Osteocyte (in vitro differentiated cells): ENCODE results near the gene FOXC2. TPM values are rescaled to one million over a fixed set of nuclear protein-coding genes. Genes with fewer than 3 reads are reported as not detected.

Experiments used
- DNase-seq: peaks from one replicate; pipeline ENCODE4 v3.0.0; 2021; ENCODE audit warnings: mixed read lengths; ENCODE audit not compliant: unreplicated experiment; ENCODE audit errors: extremely low spot score
- H3K27ac Mint-ChIP-seq: one replicate; pipeline ENCODE4 v1.8.0; 2021; ENCODE audit warnings: mild to moderate bottlenecking, mixed read lengths; ENCODE audit not compliant: unreplicated experiment
- H3K27me3 Mint-ChIP-seq: one replicate; pipeline ENCODE4 v1.8.0; 2021; ENCODE audit warnings: mixed read lengths; ENCODE audit not compliant: unreplicated experiment
- H3K36me3 Mint-ChIP-seq: one replicate; pipeline ENCODE4 v1.8.0; 2021; ENCODE audit warnings: mixed read lengths; ENCODE audit not compliant: unreplicated experiment
- H3K4me1 Mint-ChIP-seq: one replicate; pipeline ENCODE4 v1.8.0; 2021; ENCODE audit warnings: mixed read lengths; ENCODE audit not compliant: unreplicated experiment
- H3K4me3 Mint-ChIP-seq: one replicate; pipeline ENCODE4 v1.8.0; 2021; ENCODE audit warnings: mild to moderate bottlenecking, moderate library complexity, mixed read lengths; ENCODE audit not compliant: unreplicated experiment
- H3K9me3 Mint-ChIP-seq: one replicate; pipeline ENCODE4 v1.8.0; 2021; ENCODE audit warnings: mixed read lengths; ENCODE audit not compliant: unreplicated experiment
- CTCF ChIP-seq: fragments of 200-600 bp; sonication (generic); IDR thresholded peaks from 2 replicates; pipeline ENCODE4 v1.5.0; 2021; ENCODE audit warnings: antibody characterized with exemption, mild to moderate bottlenecking, moderate library complexity
- total RNA-seq: library from RNA; stranded (reverse); gene quantifications from 2 replicates; pipeline ENCODE4 v1.2.1, GENCODE V29; 2021

The FOXC2 gene
- total RNA-seq, 1 donor from 2014 or later, result 93.4 TPM

GRCh38 chr16:86610779-86611524, 44.3 kb downstream of the FOXC2 start:
- Mint-ChIP-seq H3K9me3 (no peaks in the 10 kb centered on the region), H3K27ac (peak overlapping the region; percentile 97), H3K36me3 (peaks cover 5% of the 10 kb centered on the region), H3K4me3 (no peak overlapping the region), H3K4me1 (peaks cover 47% of the 10 kb centered on the region), H3K27me3 (no peaks in the 10 kb centered on the region)
- no peak for DNase-seq
- TF ChIP-seq CTCF, result no peak

DNA sequence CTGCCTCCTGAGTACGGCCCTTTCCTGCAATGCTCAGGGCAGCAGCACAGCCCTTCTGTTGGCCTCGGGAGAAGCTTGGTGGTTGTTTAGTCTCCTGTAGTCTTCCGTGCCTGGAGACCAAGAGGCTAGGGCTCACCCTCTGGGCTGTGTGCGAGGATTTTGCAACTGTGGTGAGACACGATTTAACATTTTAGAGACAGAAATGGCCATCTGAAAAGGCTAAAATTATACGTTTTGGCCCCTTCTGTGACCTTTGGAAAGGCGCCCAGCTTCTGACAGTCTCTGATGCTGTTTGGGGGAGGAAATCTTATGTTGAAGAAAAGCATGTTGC, 44.9 kb downstream of the FOXC2 start:
- no peaks in the 10 kb centered on the region for H3K27me3 Mint-ChIP-seq
- peaks cover 5% of the 10 kb centered on the region for H3K36me3 Mint-ChIP-seq
- TF ChIP-seq CTCF, result no peak
- H3K4me3 Mint-ChIP-seq, result no peak overlapping the region
- H3K9me3 Mint-ChIP-seq, result no peaks in the 10 kb centered on the region
- peaks cover 47% of the 10 kb centered on the region for H3K4me1 Mint-ChIP-seq
- no peak for DNase-seq
- H3K27ac Mint-ChIP-seq, result peak overlapping the region; percentile 97

- peaks cover 5% of the 10 kb centered on the region for H3K36me3 Mint-ChIP-seq
- H3K27ac Mint-ChIP-seq, result peak overlapping the region; percentile 97
- no peaks in the 10 kb centered on the region for H3K27me3 Mint-ChIP-seq
- no peak overlapping the region for H3K4me3 Mint-ChIP-seq
- no peak for DNase-seq
- no peaks in the 10 kb centered on the region for H3K9me3 Mint-ChIP-seq
- peaks cover 49% of the 10 kb centered on the region for H3K4me1 Mint-ChIP-seq
- TF ChIP-seq CTCF, result no peak
These were observed 45.3 kb downstream of the FOXC2 start for GRCh38 chr16:86611941-86612340.

GRCh38 chr16:86614699-86615098, 48.1 kb downstream of the FOXC2 start:
- no peak for DNase-seq
- H3K27me3 Mint-ChIP-seq, result no peaks in the 10 kb centered on the region
- H3K9me3 Mint-ChIP-seq, result no peaks in the 10 kb centered on the region
- H3K4me3 Mint-ChIP-seq, result no peak overlapping the region
- peaks cover 39% of the 10 kb centered on the region for H3K4me1 Mint-ChIP-seq
- TF ChIP-seq CTCF, result no peak
- no peak overlapping the region for H3K27ac Mint-ChIP-seq
- peaks cover 5% of the 10 kb centered on the region for H3K36me3 Mint-ChIP-seq

DNA sequence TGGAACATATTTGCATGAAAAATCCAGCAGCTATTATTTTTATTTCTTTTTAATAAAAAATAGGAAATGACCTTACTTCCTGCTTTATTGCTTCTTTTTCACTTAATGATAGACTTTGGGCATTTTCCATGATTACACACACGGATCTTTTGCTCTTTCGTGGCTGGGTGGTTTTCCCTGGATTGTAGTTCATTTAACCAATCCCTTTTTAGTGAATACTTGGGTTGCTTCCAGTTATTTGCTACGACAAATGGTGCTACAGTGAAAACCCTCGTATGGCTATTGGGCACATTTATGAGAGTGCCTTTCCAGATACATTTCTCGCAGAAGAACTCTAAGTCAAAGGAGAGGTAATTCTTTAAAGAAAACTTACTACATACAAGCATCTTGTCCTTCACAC, 50.3 kb downstream of the FOXC2 start:
- Mint-ChIP-seq H3K4me1 (peaks cover 17% of the 10 kb centered on the region), H3K27ac (no peak overlapping the region)
- DNase-seq, result no peak

More for the DNA sequence above, 50.3 kb downstream of the FOXC2 start:
- no peak for TF ChIP-seq CTCF
- Mint-ChIP-seq H3K27me3 (no peaks in the 10 kb centered on the region), H3K4me3 (no peak overlapping the region), H3K36me3 (peaks cover 5% of the 10 kb centered on the region), H3K9me3 (no peaks in the 10 kb centered on the region)
